ENCODE measurements around the gene ACYP1. TPM values are rescaled to one million over a fixed set of nuclear protein-coding genes. Genes with fewer than 3 reads are reported as not detected.

ACYP1 gene
- total RNA-seq, 1 experiment from 2014 or later = 23.5 TPM

- Histone ChIP-seq H3K36me3 (ENCODE audit: low read depth, low read length) (peaks cover 13% of the 10 kb centered on the region), H3K9me2 (replicated peaks; ENCODE audit: low read length) (no peaks in the 10 kb centered on the region), H2AFZ (ENCODE audit: low read length) (no peak overlapping the region), H3K9ac (ENCODE audit: low read length) (no peak overlapping the region), H3K9me3 (ENCODE audit: low read length) (no peaks in the 10 kb centered on the region), H3F3A (ENCODE audit: low read length, unreplicated experiment) (no peaks in the 10 kb centered on the region), H3K4me2 (ENCODE audit: low read length) (no peak overlapping the region), H3K27ac (ENCODE audit: low read length) (no peak overlapping the region), H3K4me1 (ENCODE audit: insufficient read depth, low read length) (peaks cover 10% of the 10 kb centered on the region), H3K27me3 (ENCODE audit: low read length) (no peaks in the 10 kb centered on the region), H4K20me1 (ENCODE audit: low read length) (no peaks in the 10 kb centered on the region), H3K4me3 (ENCODE audit: low read length) (no peak overlapping the region), H3K79me2 (ENCODE audit: low read length) (peaks cover 21% of the 10 kb centered on the region)
- ChIA-PET POLR2A (ENCODE audit: unreplicated experiment) (no interaction called here), CTCF (no interaction called here)
- intact Hi-C loops (cut with micrococcal nuclease) = loop anchor here (5.0 kb wide), 2 partner anchors 58 to 73 kb away; partner anchors contain the start of gene EIF2B2
- DNase-seq (no peak), ATAC-seq (no peak)
- no TSS peak for BruUV-seq (replicated peaks)
- TF ChIP-seq EZH2 (IDR thresholded peaks at IDR 0.05; ENCODE audit: low read length, unreplicated experiment) = no peak
- no peak for TF ChIP-seq CTCF (conservative IDR thresholded peaks at IDR 0.05; ENCODE audit: low read depth, low read length)
- no peak for TF ChIP-seq EZH2phosphoT487 (IDR thresholded peaks at IDR 0.05; ENCODE audit: borderline replicate concordance, low read length)
These were observed 3.4 kb downstream of the ACYP1 start for GRCh38 chr14:75060420-75060819.

- no TSS peak for BruUV-seq (replicated peaks)
- Histone ChIP-seq H3K27me3 (ENCODE audit: low read length) (no peaks in the 10 kb centered on the region), H4K20me1 (ENCODE audit: low read length) (no peaks in the 10 kb centered on the region), H3K79me2 (ENCODE audit: low read length) (peaks cover 21% of the 10 kb centered on the region), H3K9me2 (replicated peaks; ENCODE audit: low read length) (no peaks in the 10 kb centered on the region), H3K4me1 (ENCODE audit: insufficient read depth, low read length) (peaks cover 12% of the 10 kb centered on the region), H3F3A (ENCODE audit: low read length, unreplicated experiment) (no peaks in the 10 kb centered on the region), H3K9ac (ENCODE audit: low read length) (no peak overlapping the region), H3K4me3 (ENCODE audit: low read length) (no peak overlapping the region), H3K4me2 (ENCODE audit: low read length) (no peak overlapping the region), H3K36me3 (ENCODE audit: low read depth, low read length) (peaks cover 13% of the 10 kb centered on the region), H2AFZ (ENCODE audit: low read length) (no peak overlapping the region), H3K9me3 (ENCODE audit: low read length) (no peaks in the 10 kb centered on the region), H3K27ac (ENCODE audit: low read length) (no peak overlapping the region)
- DNase-seq (peak; percentile 33), ATAC-seq (peak; percentile 8; the same call in 1 of the 2 replicates)
- TF ChIP-seq CTCF (conservative IDR thresholded peaks at IDR 0.05; ENCODE audit: low read depth, low read length) = no peak
- no peak for TF ChIP-seq EZH2 (IDR thresholded peaks at IDR 0.05; ENCODE audit: low read length, unreplicated experiment)
- no peak for TF ChIP-seq EZH2phosphoT487 (IDR thresholded peaks at IDR 0.05; ENCODE audit: borderline replicate concordance, low read length)
- ChIA-PET CTCF (no interaction called here), POLR2A (ENCODE audit: unreplicated experiment) (no interaction called here)
- intact Hi-C loops (cut with micrococcal nuclease) = loop anchor here (5.0 kb wide), 2 partner anchors 57 to 72 kb away; partner anchors contain the start of gene EIF2B2
These were observed 4.2 kb downstream of the ACYP1 start for GRCh38 chr14:75059642-75060041.

- Histone ChIP-seq H3K9me2 (replicated peaks; ENCODE audit: low read length) (no peaks in the 10 kb centered on the region), H3F3A (ENCODE audit: low read length, unreplicated experiment) (no peaks in the 10 kb centered on the region), H3K79me2 (ENCODE audit: low read length) (peaks cover 16% of the 10 kb centered on the region), H3K27ac (ENCODE audit: low read length) (no peak overlapping the region), H4K20me1 (ENCODE audit: low read length) (no peaks in the 10 kb centered on the region), H3K4me1 (ENCODE audit: insufficient read depth, low read length) (peaks cover 11% of the 10 kb centered on the region), H3K9ac (ENCODE audit: low read length) (no peak overlapping the region), H3K36me3 (ENCODE audit: low read depth, low read length) (peaks cover 5% of the 10 kb centered on the region; the same call in 1 of the 2 replicates), H3K9me3 (ENCODE audit: low read length) (no peaks in the 10 kb centered on the region), H3K4me3 (ENCODE audit: low read length) (no peak overlapping the region), H3K27me3 (ENCODE audit: low read length) (no peaks in the 10 kb centered on the region), H2AFZ (ENCODE audit: low read length) (no peak overlapping the region), H3K4me2 (ENCODE audit: low read length) (no peak overlapping the region)
- no TSS peak for BruUV-seq (replicated peaks)
- TF ChIP-seq EZH2 (IDR thresholded peaks at IDR 0.05; ENCODE audit: low read length, unreplicated experiment) (no peak), CTCF (conservative IDR thresholded peaks at IDR 0.05; ENCODE audit: low read depth, low read length) (no peak), EZH2phosphoT487 (IDR thresholded peaks at IDR 0.05; ENCODE audit: borderline replicate concordance, low read length) (no peak)
- POLR2A ChIA-PET (ENCODE audit: unreplicated experiment) = no interaction called here
- ATAC-seq (no peak), DNase-seq (no peak)
- CTCF ChIA-PET = no interaction called here
- intact Hi-C loops (cut with micrococcal nuclease) = no loop called here
These were observed 9.4 kb downstream of the ACYP1 start for GRCh38 chr14:75054421-75054820.
